HCT116 (cell line): ENCODE data around the gene TANC1.

Experiments used
- CBX3 ChIP-seq: IDR thresholded peaks from 2 replicates; pipeline ENCODE4 v1.6.1; 2012; ENCODE audit warnings: low read depth
- EGR1 ChIP-seq: IDR thresholded peaks from 2 replicates; pipeline ENCODE4 v1.6.1; 2012; ENCODE audit warnings: low read depth
- ELF1 ChIP-seq: IDR thresholded peaks from 2 replicates; pipeline ENCODE4 v1.6.1; 2012; ENCODE audit warnings: low read depth, borderline replicate concordance
- EZH2phosphoT487 ChIP-seq: fragments of 200-600 bp; IDR thresholded peaks from 2 replicates; pipeline ENCODE4 v1.6.1; 2018; ENCODE audit warnings: antibody characterized with exemption, borderline replicate concordance
- MAX ChIP-seq: IDR thresholded peaks from 2 replicates; pipeline ENCODE4 v1.6.1; 2012
- POLR2A ChIP-seq: IDR thresholded peaks from 2 replicates; pipeline ENCODE4 v1.7.0; 2011; ENCODE audit warnings: borderline replicate concordance; ENCODE audit not compliant: insufficient read depth, insufficient read length; ENCODE audit errors: extremely low read depth
- POLR2AphosphoS5 ChIP-seq: IDR thresholded peaks from 2 replicates; pipeline ENCODE4 v1.6.1; 2011; ENCODE audit warnings: mild to moderate bottlenecking, low read depth, low read length, moderate library complexity
- SRF ChIP-seq: IDR thresholded peaks from 2 replicates; pipeline ENCODE4 v1.6.1; 2012; ENCODE audit warnings: low read depth
- TF ChIP-seq, protein P1 (sequence below), 3 experiments: fragments of 200-600 bp in 1 of 3; sonication (generic) in 1 of 3; IDR thresholded peaks in 2 of 3; conservative IDR thresholded peaks in 1 of 3; 2 replicates each; pipeline ENCODE4 v1.5.1; 2012 to 2017; ENCODE audit warnings: low read depth in 2 of 3, low read length in 2 of 3, antibody characterized with exemption in 1 of 3, borderline replicate concordance in 1 of 3, control low read depth in 1 of 3, mild to moderate bottlenecking in 1 of 3, mixed read lengths in 1 of 3, mixed run types in 1 of 3, moderate library complexity in 1 of 3; ENCODE audit not compliant: insufficient read depth in 1 of 3
- TF ChIP-seq, protein P2 (sequence below): IDR thresholded peaks from 2 replicates; pipeline ENCODE4 v1.6.1; 2012

DNA sequence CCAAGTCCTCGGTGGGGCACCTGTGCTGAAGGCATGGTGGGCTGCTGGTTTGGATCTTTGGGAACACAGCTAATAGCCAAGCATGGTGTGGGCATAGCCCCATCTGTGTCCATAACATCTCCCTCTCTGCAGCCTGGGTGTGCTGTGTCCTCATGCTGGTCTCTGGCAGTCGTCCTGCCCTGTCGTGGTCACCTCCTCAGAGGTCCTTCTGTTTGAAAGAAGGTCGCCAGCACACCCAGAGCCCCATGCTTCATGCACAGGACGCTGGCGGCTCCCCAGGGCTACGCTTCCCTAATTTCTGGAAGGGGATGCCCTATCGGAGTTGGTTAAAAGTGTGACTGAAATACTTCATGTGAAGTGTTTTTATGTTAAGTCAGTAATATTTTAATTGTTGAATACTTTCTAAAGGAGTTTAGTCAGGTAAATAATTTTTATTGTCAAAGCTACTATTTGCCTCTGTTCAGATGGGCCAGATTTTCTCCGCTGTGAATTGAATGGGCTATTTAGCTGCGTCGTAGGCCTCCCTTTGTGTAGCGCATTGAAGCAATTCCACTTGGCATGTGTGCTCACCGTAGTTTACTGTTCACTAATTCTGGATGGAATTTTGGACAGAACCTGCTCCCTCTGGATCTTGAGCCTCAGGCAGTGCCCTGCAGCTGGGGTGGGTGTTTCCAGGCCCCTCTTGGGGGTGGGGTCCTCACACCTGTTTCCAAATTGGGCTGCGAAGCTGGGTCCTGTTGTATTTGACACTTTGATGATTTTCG is 236.1 kb downstream of the TANC1 start:
- TF ChIP-seq, protein P1, sequence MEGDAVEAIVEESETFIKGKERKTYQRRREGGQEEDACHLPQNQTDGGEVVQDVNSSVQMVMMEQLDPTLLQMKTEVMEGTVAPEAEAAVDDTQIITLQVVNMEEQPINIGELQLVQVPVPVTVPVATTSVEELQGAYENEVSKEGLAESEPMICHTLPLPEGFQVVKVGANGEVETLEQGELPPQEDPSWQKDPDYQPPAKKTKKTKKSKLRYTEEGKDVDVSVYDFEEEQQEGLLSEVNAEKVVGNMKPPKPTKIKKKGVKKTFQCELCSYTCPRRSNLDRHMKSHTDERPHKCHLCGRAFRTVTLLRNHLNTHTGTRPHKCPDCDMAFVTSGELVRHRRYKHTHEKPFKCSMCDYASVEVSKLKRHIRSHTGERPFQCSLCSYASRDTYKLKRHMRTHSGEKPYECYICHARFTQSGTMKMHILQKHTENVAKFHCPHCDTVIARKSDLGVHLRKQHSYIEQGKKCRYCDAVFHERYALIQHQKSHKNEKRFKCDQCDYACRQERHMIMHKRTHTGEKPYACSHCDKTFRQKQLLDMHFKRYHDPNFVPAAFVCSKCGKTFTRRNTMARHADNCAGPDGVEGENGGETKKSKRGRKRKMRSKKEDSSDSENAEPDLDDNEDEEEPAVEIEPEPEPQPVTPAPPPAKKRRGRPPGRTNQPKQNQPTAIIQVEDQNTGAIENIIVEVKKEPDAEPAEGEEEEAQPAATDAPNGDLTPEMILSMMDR (IDR thresholded peaks at IDR 0.05 in 2 of 3, conservative IDR thresholded peaks at IDR 0.05 in 1 of 3; ENCODE audit: borderline replicate concordance in 1 of 3, insufficient read depth in 1 of 3, low read depth in 2 of 3, low read length in 2 of 3) = no peak
- TF ChIP-seq, protein P2, sequence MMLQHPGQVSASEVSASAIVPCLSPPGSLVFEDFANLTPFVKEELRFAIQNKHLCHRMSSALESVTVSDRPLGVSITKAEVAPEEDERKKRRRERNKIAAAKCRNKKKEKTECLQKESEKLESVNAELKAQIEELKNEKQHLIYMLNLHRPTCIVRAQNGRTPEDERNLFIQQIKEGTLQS = no peak
- no peak for TF ChIP-seq ELF1
- TF ChIP-seq SRF = no peak
- TF ChIP-seq POLR2A = no peak
- TF ChIP-seq CBX3 = no peak
- TF ChIP-seq EGR1 = no peak
- TF ChIP-seq POLR2AphosphoS5 = no peak
- no peak for TF ChIP-seq EZH2phosphoT487
- no peak for TF ChIP-seq MAX
